Ovary (tissue), 9 donors: Measurements from ENCODE around the gene TAS2R30. TPM values are rescaled to one million over a fixed set of nuclear protein-coding genes. Genes with fewer than 3 reads are reported as not detected.

Experiments
- DNase-seq, 5 donors: peaks; one replicate each; pipeline ENCODE4 v3.0.0-alpha.2; 2019 to 2020
- H3K27ac ChIP-seq, 2 donors: fragments of 200-600 bp; one replicate each; pipeline versions ENCODE4 v1.5.1 to v1.8.0; 2019 to 2022
- H3K27me3 ChIP-seq: fragments of 200-600 bp; one replicate; pipeline ENCODE4 v1.8.0; 2022
- H3K36me3 ChIP-seq: fragments of 200-600 bp; sonication (generic); one replicate; pipeline ENCODE4 v1.5.1; 2019
- H3K4me1 ChIP-seq: one replicate; pipeline ENCODE4 v1.8.1; 2013; ENCODE audit warnings: mild to moderate bottlenecking, moderate library complexity; ENCODE audit not compliant: insufficient read depth
- H3K4me3 ChIP-seq: fragments of 200-600 bp; sonication (generic); one replicate; pipeline ENCODE4 v1.5.1; 2017
- H3K9me3 ChIP-seq, 2 donors: fragments of 200-600 bp in 1 of 2; sonication (generic) in 1 of 2; one replicate each; pipeline versions ENCODE4 v1.5.1 to v1.8.1; 2013 to 2019; ENCODE audit warnings: mild to moderate bottlenecking in 1 of 2, moderate library complexity in 1 of 2
- CTCF ChIP-seq, 3 donors: fragments of 450-650 bp in 2 of 3; fragments of 200-600 bp in 1 of 3; IDR thresholded peaks; one replicate each; pipeline versions ENCODE4 v1.5.1 to v1.8.0; 2016 to 2022; ENCODE audit warnings: antibody characterized with exemption in 3 of 3, mild to moderate bottlenecking in 1 of 3
- EP300 ChIP-seq: sonication (generic); formaldehyde crosslinking; IDR thresholded peaks from one replicate; pipeline ENCODE4 v1.6.1; 2017; ENCODE audit warnings: antibody characterized with exemption
- POLR2A ChIP-seq: fragments of 450-650 bp; IDR thresholded peaks from one replicate; pipeline ENCODE4 v1.6.1; 2017; ENCODE audit warnings: antibody characterized with exemption, mild to moderate bottlenecking, moderate library complexity
- WGBS, 3 donors: extraction: QIAGEN DNeasy Blood & Tissue Kit in 1 of 3; methylation state at CpG; one replicate each; pipeline versions ENCODE4 v1.1.5 to v1.1.7; 2013 to 2017; 5-methylcytosine and 5-hydroxymethylcytosine counted together
- intact Hi-C, 4 donors: fragments of 100-400 bp; cut with DNase I; formaldehyde crosslinking; loops; one replicate each; pipeline versions ENCODE4 v1.11.0 to v1.15.1; 2022 to 2023
- polyA plus RNA-seq, 2 donors: library from polyadenylated mRNA; stranded (reverse); fragments of 200-250 nt in 1 of 2; fragments of 350-450 nt in 1 of 2; fragmentation: Illumina TruSeq in 1 of 2; extraction: RNeasy Lipid Tissue Mini Kit (QIAGEN cat#74804) in 1 of 2; gene quantifications; one replicate each; pipeline ENCODE4 v1.2.3, GENCODE V29; 2013 to 2014
- total RNA-seq, 7 donors: library from RNA; depleted of rRNA in 2 of 7; stranded (reverse); fragments of >200 nt in 2 of 7; fragmentation: NEBNext Ultra II Directional in 3 of 7; extraction: Animal tissue kit (Norgen Biotek cat#: 25700) in 3 of 7; gene quantifications; one replicate each; pipeline versions ENCODE4 v1.1.0 to v1.2.4, GENCODE V29; 2016 to 2023
- donor health status: DM: no; HTN: no; CAD: no; lungs with moderate emphysema.
- donor health status: DM: no; HTN: no; CAD: no.
- donor health status: Bipolar disorder and iron deficiency.
- donor health status: DM: yes; HTN: yes; CAD: no.
- donor health status: DM: no; HTN: no; CAD: no.
- donor health status: DM: yes; HTN: yes; CAD: no.

Gene TAS2R30
- total and polyA plus RNA-seq, 9 donors = 0.10 to 9.9 (median 3.2) TPM

DNA sequence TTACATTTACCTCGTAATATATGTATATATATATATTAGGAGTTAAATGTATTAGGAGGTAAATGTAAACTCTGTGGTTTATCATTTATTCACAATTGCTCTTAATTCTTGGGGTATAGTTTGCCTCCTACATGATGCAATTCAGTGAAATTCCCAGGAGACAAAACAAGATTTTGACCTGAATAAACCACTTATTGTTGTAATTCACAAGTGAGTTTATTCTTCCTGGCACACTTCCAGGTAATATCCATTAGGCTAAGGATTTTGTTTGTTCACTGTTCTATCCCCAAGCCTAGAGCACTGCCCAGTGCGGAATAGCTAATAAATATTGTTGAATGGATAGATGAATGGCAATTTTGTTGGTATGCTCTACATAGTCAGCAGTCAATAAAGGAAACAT is 39.6 kb upstream of the TAS2R30 start:
- H3K27me3 ChIP-seq = no peaks in the 10 kb centered on the region
- DNase-seq = no peak
- H3K4me1 ChIP-seq = no peaks in the 10 kb centered on the region
- no peak overlapping the region for H3K27ac ChIP-seq
- no peak overlapping the region for H3K4me3 ChIP-seq
- no peaks in the 10 kb centered on the region for H3K9me3 ChIP-seq
- WGBS, 3 donors = 96 to 98% (median 98%) methylated on average over 2 of the region's 2 CpGs
- H3K36me3 ChIP-seq = no peaks in the 10 kb centered on the region
- TF ChIP-seq POLR2A = no peak
- no peak for TF ChIP-seq CTCF (IDR thresholded peaks at IDR 0.05)
- no peak for TF ChIP-seq EP300
- intact Hi-C loops = no loop called here

GRCh38 chr12:11171969-11172675 is 37.7 kb upstream of the TAS2R30 start:
- Histone ChIP-seq H3K4me1 (no peaks in the 10 kb centered on the region), H3K27ac (peak overlapping the region in 1 of 2 donors; percentile 22), H3K4me3 (peak overlapping the region; percentile 98), H3K36me3 (no peaks in the 10 kb centered on the region), H3K9me3 (no peaks in the 10 kb centered on the region), H3K27me3 (no peaks in the 10 kb centered on the region)
- intact Hi-C loops = no loop called here
- TF ChIP-seq POLR2A (no peak), CTCF (IDR thresholded peaks at IDR 0.05) (no peak), EP300 (no peak)
- DNase-seq = no peak
- 2% methylated on average over 10 of the region's 10 CpGs for WGBS, 3 donors

DNA sequence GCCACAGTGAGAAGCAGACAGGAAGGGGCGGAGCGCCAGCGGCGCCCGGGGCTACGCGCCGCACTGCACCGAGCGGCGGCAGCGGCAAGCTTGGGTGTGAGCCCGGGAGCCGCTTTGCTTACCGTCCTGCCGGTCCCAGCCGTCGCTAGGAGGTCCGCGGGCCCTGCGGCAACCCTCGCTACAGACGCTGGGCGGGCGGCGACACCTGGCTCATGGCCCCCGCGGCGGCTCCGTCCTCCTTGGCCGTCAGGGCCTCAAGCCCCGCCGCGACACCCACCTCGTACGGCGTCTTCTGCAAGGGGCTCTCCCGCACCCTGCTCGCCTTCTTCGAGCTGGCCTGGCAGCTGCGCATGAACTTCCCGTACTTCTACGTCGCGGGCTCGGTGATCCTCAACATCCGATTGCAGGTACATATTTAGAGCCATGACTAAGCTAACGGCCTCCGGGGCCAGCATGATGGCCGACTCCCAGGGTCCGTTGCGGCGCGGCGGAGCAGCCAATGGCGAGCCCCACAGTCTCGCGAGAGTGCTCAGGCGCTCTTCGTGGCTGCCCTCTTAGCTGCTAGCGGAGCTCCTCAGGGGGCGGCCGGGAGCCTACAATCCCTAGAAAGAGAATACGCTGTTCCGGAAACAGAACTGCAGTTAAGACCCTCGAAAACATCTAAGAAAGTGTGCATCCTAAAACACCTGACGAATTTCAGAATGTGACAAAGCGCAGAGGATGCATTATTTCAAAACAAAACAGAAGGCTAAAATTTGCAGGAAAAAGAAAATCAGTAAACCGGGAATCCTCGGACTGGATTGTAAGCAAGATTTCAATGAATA is 36.9 kb upstream of the TAS2R30 start, which contains the start of gene SMIM10L1:
SMIM10L1 (plus strand) TSS at position 50 of the 824 bp plus-strand sequence; CDS start at position 213, 163 bp downstream.
- Histone ChIP-seq H3K36me3 (no peaks in the 10 kb centered on the region), H3K9me3 (no peaks in the 10 kb centered on the region), H3K27ac (peak within 1 kb of the TSS; percentile 70 to 88), H3K4me3 (peak within 1 kb of the TSS; percentile 98), H3K27me3 (no peaks in the 10 kb centered on the region), H3K4me1 (no peaks in the 10 kb centered on the region)
- 0% methylated on average over 65 to 70 of the region's 70 CpGs for WGBS, 3 donors
- DNase-seq = peak; percentile 90 to 94 (median 92)
- TF ChIP-seq EP300 = no peak
- TF ChIP-seq POLR2A = peak; percentile 43
- peak in 1 of 3 donors; percentile 12 for TF ChIP-seq CTCF (IDR thresholded peaks at IDR 0.05)
- intact Hi-C loops = no loop called here

- Histone ChIP-seq H3K27me3 (no peaks in the 10 kb centered on the region), H3K36me3 (no peaks in the 10 kb centered on the region), H3K4me1 (no peaks in the 10 kb centered on the region), H3K27ac (peak overlapping the region; percentile 70 to 88), H3K4me3 (peak overlapping the region; percentile 98), H3K9me3 (no peaks in the 10 kb centered on the region)
- no peak for DNase-seq
- intact Hi-C loops = no loop called here
- TF ChIP-seq EP300 (no peak), POLR2A (no peak), CTCF (IDR thresholded peaks at IDR 0.05) (no peak)
- WGBS, 3 donors = 1 to 4% (median 3%) methylated on average over 4 of the region's 4 CpGs
These were observed 36.3 kb upstream of the TAS2R30 start for GRCh38 chr12:11170810-11171144.
